A549 (cell line): ENCODE data around the gene RNU1-2. TPM values are rescaled to one million over a fixed set of nuclear protein-coding genes. Genes with fewer than 3 reads are reported as not detected.
A peak's percentile ranks its signal among the peaks of the same experiment; 100 is the strongest.
"Not testable (repeated sequence)": the region's sequence is repeated elsewhere in the genome, so short reads cannot be mapped to it uniquely, and the experiment has no call there.

Experiments used
- ATAC-seq, 2 experiments: fragments of 200-7000 bp in 1 of 2; fragments of >200 bp in 1 of 2; cut with Nextera tagmentation in 1 of 2; cut with Tn5 transposase in 1 of 2; 3 replicates each; pipeline versions ENCODE4 v1.8.0 to v1.9.1; 2018 to 2020; ENCODE audit warnings: mild to moderate bottlenecking in 1 of 2, moderate library complexity in 1 of 2
- CTCF ChIA-PET: fragments of 300-600 bp; sonication (Branson Sonifier 250); formaldehyde crosslinking; extraction: SDS; loops from one replicate; lab custom pipeline; 2021; ENCODE audit warnings: antibody characterized with exemption, inconsistent platforms; lab: Yijun Ruan, JAX
- POLR2A ChIA-PET: fragments of 350-600 bp; formaldehyde crosslinking; extraction: SDS; loops from one replicate; lab custom pipeline; 2021; ENCODE audit warnings: antibody characterized with exemption, inconsistent platforms; lab: Yijun Ruan, JAX
- DNase-seq, 2 experiments: peaks; one replicate each; pipeline versions ENCODE4 v3.0.0 to v3.0.0-alpha.2; 2011 to 2016; ENCODE audit warnings: low read depth in 1 of 2, low spot score in 1 of 2
- FAIRE-seq: peaks from 2 replicates; lab custom pipeline; 2011; peaks lifted over from hg19 to GRCh38; lab: Jason Lieb, UNC
- H3K27ac ChIP-seq, 2 experiments: fragments of >200 bp; sonication (Bioruptor Twin); formaldehyde crosslinking; 3 replicates each; pipeline ENCODE4 v1.5.1; 2016 to 2017
- H3K4me1 ChIP-seq: fragments of >200 bp; sonication (Bioruptor Twin); formaldehyde crosslinking; 3 replicates; pipeline ENCODE4 v1.6.1; 2016
- H3K4me2 ChIP-seq: fragments of >200 bp; sonication (Bioruptor Twin); formaldehyde crosslinking; 3 replicates; pipeline ENCODE4 v1.6.1; 2016
- H3K4me3 ChIP-seq: fragments of >200 bp; sonication (Bioruptor Twin); formaldehyde crosslinking; 3 replicates; pipeline ENCODE4 v1.5.1; 2016
- H3K9me3 ChIP-seq: fragments of >200 bp; sonication (Bioruptor Twin); formaldehyde crosslinking; 3 replicates; pipeline ENCODE4 v1.6.1; 2016
- BCL3 ChIP-seq: fragments of >200 bp; sonication (Bioruptor Twin); formaldehyde crosslinking; IDR thresholded peaks from 3 replicates; pipeline ENCODE4 v1.6.1; 2016
- BHLHE40 ChIP-seq: IDR thresholded peaks from 2 replicates; pipeline ENCODE4 v1.6.1; 2012; ENCODE audit warnings: low read depth, low read length, inconsistent platforms
- E2F6 ChIP-seq: IDR thresholded peaks from 2 replicates; pipeline ENCODE4 v1.6.1; 2012; ENCODE audit warnings: low read depth, borderline replicate concordance
- EHMT2 ChIP-seq: fragments of 200-600 bp; sonication (generic); IDR thresholded peaks from 2 replicates; pipeline ENCODE4 v1.6.1; 2016; ENCODE audit warnings: antibody characterized with exemption, low read depth, mild to moderate bottlenecking, moderate library complexity
- ELK1 ChIP-seq: fragments of 150-350 bp; IDR thresholded peaks from 2 replicates; pipeline ENCODE4 v1.6.1; 2014; ENCODE audit warnings: low read depth, mild to moderate bottlenecking, low read length
- FOXS1 ChIP-seq: fragments of 250-450 bp; sonication (Bioruptor Pico); IDR thresholded peaks from 2 replicates; pipeline ENCODE4 v1.5.0; 2020; ENCODE audit warnings: mild to moderate bottlenecking, moderate library complexity
- GATA3 ChIP-seq: IDR thresholded peaks from 2 replicates; pipeline ENCODE4 v1.6.1; 2012; ENCODE audit warnings: borderline replicate concordance
- HES2 ChIP-seq: fragments of >200 bp; sonication (Bioruptor Twin); formaldehyde crosslinking; IDR thresholded peaks from 2 replicates; pipeline ENCODE4 v1.6.1; 2016
- JUN ChIP-seq, 2 experiments: fragments of >200 bp; sonication (Bioruptor Twin); formaldehyde crosslinking; IDR thresholded peaks; 2 replicates in 1 of 2; 3 replicates in 1 of 2; pipeline ENCODE4 v1.6.1; 2016 to 2017
- JUNB ChIP-seq: fragments of >200 bp; sonication (Bioruptor Twin); formaldehyde crosslinking; IDR thresholded peaks from 2 replicates; pipeline ENCODE4 v1.6.1; 2016
- KDM5A ChIP-seq: fragments of 200-600 bp; sonication (generic); IDR thresholded peaks from 2 replicates; pipeline ENCODE4 v1.6.1; 2016; ENCODE audit warnings: antibody characterized with exemption, mild to moderate bottlenecking
- MAFK ChIP-seq: fragments of 450-650 bp; IDR thresholded peaks from 2 replicates; pipeline ENCODE4 v1.6.1; 2014; ENCODE audit not compliant: partially characterized antibody
- MAX ChIP-seq: IDR thresholded peaks from 2 replicates; pipeline ENCODE4 v1.6.1; 2012
- MYC ChIP-seq: IDR thresholded peaks from 2 replicates; pipeline ENCODE4 v1.6.1; 2012; ENCODE audit warnings: mild to moderate bottlenecking, inconsistent platforms, low read length, improper control_type of control experiment, borderline replicate concordance
- NPAS2 ChIP-seq: fragments of 250-450 bp; sonication (Bioruptor Pico); IDR thresholded peaks from 2 replicates; pipeline ENCODE4 v1.8.0; 2022; ENCODE audit warnings: mild to moderate bottlenecking, moderate library complexity, borderline replicate concordance
- PHF8 ChIP-seq: fragments of 200-600 bp; sonication (generic); IDR thresholded peaks from 2 replicates; pipeline ENCODE4 v1.6.1; 2016; ENCODE audit warnings: low read depth, mild to moderate bottlenecking, antibody characterized with exemption, moderate library complexity, borderline replicate concordance
- POLR2A ChIP-seq: IDR thresholded peaks from 2 replicates; pipeline ENCODE4 v1.6.1; 2012; ENCODE audit warnings: mild to moderate bottlenecking, low read length
- SREBF2 ChIP-seq: fragments of 450-650 bp; IDR thresholded peaks from 2 replicates; pipeline ENCODE4 v1.6.1; 2014; ENCODE audit warnings: mild to moderate bottlenecking, moderate library complexity
- TFCP2L1 ChIP-seq: fragments of 250-450 bp; sonication (Bioruptor Pico); IDR thresholded peaks from 2 replicates; pipeline ENCODE4 v1.5.0; 2021; ENCODE audit warnings: mild to moderate bottlenecking
- ZC3H11A ChIP-seq: fragments of 450-650 bp; IDR thresholded peaks from 2 replicates; pipeline ENCODE4 v1.6.1; 2014; ENCODE audit warnings: antibody characterized with exemption, mild to moderate bottlenecking
- WGBS: methylation state at CpG from one replicate; pipeline ENCODE4 v1.1.6; 2017; ENCODE audit errors: missing lambda C conversion rate; 5-methylcytosine and 5-hydroxymethylcytosine counted together
- polyA plus RNA-seq, 4 experiments: library from polyadenylated mRNA; depleted of rRNA in 3 of 4; stranded (reverse); fragments of >200 nt; fragmentation: RNase III in 1 of 4; extraction: RNeasy Plus Mini Kit Qiagen cat#74134 plus additional on column Dnase treatment in 1 of 4; gene quantifications; 2 replicates in 3 of 4; 3 replicates in 1 of 4; pipeline ENCODE4 v1.2.3, GENCODE V29; 2011 to 2017

The RNU1-2 gene
- polyA plus RNA-seq, 2 of the 4 experiments (the other 2 are of a cell fraction) = 6.6 to 56.2 TPM

- FAIRE-seq (no peak), ATAC-seq (peak; percentile 94 to 98), DNase-seq (peak; percentile 73 to 89)
- Histone ChIP-seq H3K4me1 (peaks cover 10% of the 10 kb centered on the region; the same call in 2 of the 3 replicates), H3K4me3 (peak overlapping the region; percentile 69), H3K4me2 (peak overlapping the region; percentile 90), H3K27ac (peak overlapping the region; percentile 80 to 97), H3K9me3 (no peaks in the 10 kb centered on the region)
- ChIA-PET POLR2A (no interaction called here), CTCF (no interaction called here)
- no CpG with 5 or more reads among the region's 109 CpGs for WGBS
- TF ChIP-seq SREBF2 (no peak), TFCP2L1 (CRISPR knock-in tag) (no peak), PHF8 (peak; percentile 80), ELK1 (no peak), JUNB (no peak), JUN (IDR thresholded peaks at IDR 0.05) (peak in 1 of 2 experiments; percentile 77; a peak in 2 of 5 replicates), NPAS2 (CRISPR knock-in tag) (no peak), FOXS1 (CRISPR knock-in tag) (no peak), EHMT2 (no peak), GATA3 (no peak), MAX (peak; percentile 47; the same call in 1 of the 2 replicates), E2F6 (peak; percentile 73), MYC (no peak), BCL3 (0 out of 3 replicates have a peak, but pooled peaks have one; percentile 23), POLR2A (peak; percentile 60)
Observed at GRCh38 chr1:16913833-16914662, 18.3 kb downstream of the RNU1-2 start.

- WGBS = 76% methylated on average over 15 of the region's 15 CpGs
- peak overlapping the region; percentile 83 for H3K4me2 ChIP-seq
- not testable (repeated sequence) for H3K4me1 ChIP-seq, H3K9me3 ChIP-seq, ATAC-seq, FAIRE-seq, DNase-seq
- peak overlapping the region; percentile 80 to 97; a peak in 4 of 6 replicates for H3K27ac ChIP-seq
- ChIA-PET POLR2A (interaction anchor here (0.7 kb wide), 1 partner anchor 20 kb away, joined by 4 read pairs; no protein-coding TSS in a partner anchor), CTCF (interaction anchor here (1.0 to 1.4 kb wide), 3 partner anchors 37 to 131 kb away, joined by 3 to 6 read pairs (median 3); no protein-coding TSS in a partner anchor)
- peak overlapping the region; percentile 69; the same call in 2 of the 3 replicates for H3K4me3 ChIP-seq
Observed at GRCh38 chr1:16914928-16915626, 19.3 kb downstream of the RNU1-2 start.

- no peak for ATAC-seq
- Histone ChIP-seq H3K4me2 (no peak overlapping the region), H3K4me3 (no peak overlapping the region), H3K4me1 (peaks cover 10% of the 10 kb centered on the region; the same call in 2 of the 3 replicates), H3K9me3 (no peaks in the 10 kb centered on the region), H3K27ac (no peak overlapping the region)
- ChIA-PET POLR2A (interaction anchor here (0.7 kb wide), 1 partner anchor 20 kb away, joined by 4 read pairs; no protein-coding TSS in a partner anchor), CTCF (interaction anchor here (1.0 to 1.4 kb wide), 3 partner anchors 36 to 130 kb away, joined by 3 to 6 read pairs (median 3); no protein-coding TSS in a partner anchor)
- 95% methylated on average over 4 of the region's 4 CpGs for WGBS
- no peak for FAIRE-seq
- no peak for DNase-seq
- no peak for TF ChIP-seq MYC
- TF ChIP-seq ZC3H11A = no peak
- no peak for TF ChIP-seq BHLHE40
- TF ChIP-seq HES2 = no peak
- TF ChIP-seq SREBF2 = no peak
- TF ChIP-seq MAFK = no peak
- TF ChIP-seq KDM5A = no peak
Observed at GRCh38 chr1:16915627-16915973, 19.8 kb downstream of the RNU1-2 start.

- ATAC-seq, H3K9me3 ChIP-seq, H3K4me3 ChIP-seq, H3K4me2 ChIP-seq, DNase-seq, H3K27ac ChIP-seq, FAIRE-seq, H3K4me1 ChIP-seq: not testable (repeated sequence)
- 71% methylated on average over 6 of the region's 10 CpGs for WGBS
- CTCF ChIA-PET = interaction anchor here (1.0 to 1.4 kb wide), 3 partner anchors 35 to 130 kb away, joined by 3 to 6 read pairs (median 3); no protein-coding TSS in a partner anchor
- POLR2A ChIA-PET = interaction anchor here (0.7 kb wide), 1 partner anchor 21 kb away, joined by 4 read pairs; no protein-coding TSS in a partner anchor
Observed at GRCh38 chr1:16916036-16916880, 20.5 kb downstream of the RNU1-2 start.
